Lower leg skin (tissue), 3 donors: ENCODE results near the gene NUDC.

ENCODE experiments used
- POLR2A ChIP-seq, 2 donors: fragments of 450-650 bp; IDR thresholded peaks; one replicate each; pipeline ENCODE4 v1.6.1; 2016 to 2017; ENCODE audit warnings: antibody characterized with exemption in 2 of 2, mild to moderate bottlenecking in 1 of 2, moderate library complexity in 1 of 2
- TF ChIP-seq, protein P1 (sequence below), 3 donors: fragments of 450-650 bp; IDR thresholded peaks; one replicate each; pipeline ENCODE4 v1.5.1; 2016; ENCODE audit warnings: antibody characterized with exemption in 3 of 3, mild to moderate bottlenecking in 3 of 3, moderate library complexity in 2 of 3

DNA sequence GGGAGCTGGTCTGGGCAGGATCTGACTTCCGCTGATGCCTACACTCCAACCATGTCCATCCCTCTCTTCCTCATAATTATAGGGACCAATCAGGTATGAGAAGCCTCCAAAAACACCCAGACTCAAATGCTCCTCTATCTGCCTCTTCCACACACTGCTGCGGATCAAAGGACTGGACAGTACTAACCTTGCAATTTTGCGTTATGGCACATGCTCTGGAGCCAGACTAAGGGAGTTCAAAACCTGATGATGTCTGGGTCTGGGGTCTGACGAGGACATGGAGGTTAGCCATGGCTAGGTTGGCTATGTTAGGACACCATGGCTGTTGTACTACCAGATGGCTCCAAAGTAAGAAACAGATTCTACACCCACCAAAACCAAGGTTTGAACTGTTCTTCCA is 41.8 kb upstream of the NUDC start:
- TF ChIP-seq, protein P1, sequence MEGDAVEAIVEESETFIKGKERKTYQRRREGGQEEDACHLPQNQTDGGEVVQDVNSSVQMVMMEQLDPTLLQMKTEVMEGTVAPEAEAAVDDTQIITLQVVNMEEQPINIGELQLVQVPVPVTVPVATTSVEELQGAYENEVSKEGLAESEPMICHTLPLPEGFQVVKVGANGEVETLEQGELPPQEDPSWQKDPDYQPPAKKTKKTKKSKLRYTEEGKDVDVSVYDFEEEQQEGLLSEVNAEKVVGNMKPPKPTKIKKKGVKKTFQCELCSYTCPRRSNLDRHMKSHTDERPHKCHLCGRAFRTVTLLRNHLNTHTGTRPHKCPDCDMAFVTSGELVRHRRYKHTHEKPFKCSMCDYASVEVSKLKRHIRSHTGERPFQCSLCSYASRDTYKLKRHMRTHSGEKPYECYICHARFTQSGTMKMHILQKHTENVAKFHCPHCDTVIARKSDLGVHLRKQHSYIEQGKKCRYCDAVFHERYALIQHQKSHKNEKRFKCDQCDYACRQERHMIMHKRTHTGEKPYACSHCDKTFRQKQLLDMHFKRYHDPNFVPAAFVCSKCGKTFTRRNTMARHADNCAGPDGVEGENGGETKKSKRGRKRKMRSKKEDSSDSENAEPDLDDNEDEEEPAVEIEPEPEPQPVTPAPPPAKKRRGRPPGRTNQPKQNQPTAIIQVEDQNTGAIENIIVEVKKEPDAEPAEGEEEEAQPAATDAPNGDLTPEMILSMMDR (IDR thresholded peaks at IDR 0.05), result no peak
- TF ChIP-seq POLR2A (IDR thresholded peaks at IDR 0.05), result no peak
